Ascending aorta (tissue), 2 donors: ENCODE measurements around the gene SHISA6. TPM values are rescaled to one million over a fixed set of nuclear protein-coding genes. Genes with fewer than 3 reads are reported as not detected.

Experiments
- DNase-seq, 2 donors: peaks; one replicate each; pipeline ENCODE4 v3.0.0-alpha.2; 2019; ENCODE audit warnings: low spot score in 2 of 2
- H3K27ac ChIP-seq, 2 donors: fragments of 200-600 bp; sonication (generic); one replicate each; pipeline ENCODE4 v1.5.1; 2016 to 2017; ENCODE audit warnings: mild to moderate bottlenecking in 1 of 2
- H3K27me3 ChIP-seq: fragments of 200-600 bp; sonication (generic); one replicate; pipeline ENCODE4 v1.5.1; 2017
- H3K36me3 ChIP-seq, 2 donors: fragments of 200-600 bp; sonication (generic); one replicate each; pipeline ENCODE4 v1.5.1; 2016
- H3K4me1 ChIP-seq, 2 donors: fragments of 200-600 bp; sonication (generic); one replicate each; pipeline ENCODE4 v1.5.1; 2016 to 2017; ENCODE audit warnings: mild to moderate bottlenecking in 1 of 2
- H3K4me3 ChIP-seq, 2 donors: fragments of 200-600 bp; sonication (generic); one replicate each; pipeline ENCODE4 v1.5.1; 2016 to 2017; ENCODE audit warnings: mild to moderate bottlenecking in 1 of 2
- H3K9me3 ChIP-seq, 2 donors: fragments of 200-600 bp; sonication (generic); one replicate each; pipeline ENCODE4 v1.5.1; 2016
- intact Hi-C: fragments of 100-400 bp; cut with DNase I; formaldehyde crosslinking; loops from one replicate; pipeline ENCODE4 v1.15.1; 2023
- total RNA-seq: library from RNA; depleted of rRNA; stranded (reverse); fragments of >200 nt; gene quantifications from one replicate; pipeline ENCODE4 v1.1.0, GENCODE V29; 2016
- TF ChIP-seq, protein P1 (sequence below), 3 experiments: fragments of 200-600 bp in 2 of 3; fragments of 450-650 bp in 1 of 3; sonication (generic) in 2 of 3; IDR thresholded peaks; one replicate each; pipeline ENCODE4 v1.5.1; 2016 to 2019; ENCODE audit warnings: antibody characterized with exemption in 3 of 3, mild to moderate bottlenecking in 1 of 3, moderate library complexity in 1 of 3

SHISA6 gene
- total RNA-seq, 1 donor from 2014 or later = 0.11 TPM

- H3K36me3 ChIP-seq = no peaks in the 10 kb centered on the region
- no peak overlapping the region for H3K27ac ChIP-seq
- H3K4me3 ChIP-seq = no peak overlapping the region
- H3K4me1 ChIP-seq = no peaks in the 10 kb centered on the region
- DNase-seq = no peak
- intact Hi-C loops = no loop called here
- TF ChIP-seq, protein P1, sequence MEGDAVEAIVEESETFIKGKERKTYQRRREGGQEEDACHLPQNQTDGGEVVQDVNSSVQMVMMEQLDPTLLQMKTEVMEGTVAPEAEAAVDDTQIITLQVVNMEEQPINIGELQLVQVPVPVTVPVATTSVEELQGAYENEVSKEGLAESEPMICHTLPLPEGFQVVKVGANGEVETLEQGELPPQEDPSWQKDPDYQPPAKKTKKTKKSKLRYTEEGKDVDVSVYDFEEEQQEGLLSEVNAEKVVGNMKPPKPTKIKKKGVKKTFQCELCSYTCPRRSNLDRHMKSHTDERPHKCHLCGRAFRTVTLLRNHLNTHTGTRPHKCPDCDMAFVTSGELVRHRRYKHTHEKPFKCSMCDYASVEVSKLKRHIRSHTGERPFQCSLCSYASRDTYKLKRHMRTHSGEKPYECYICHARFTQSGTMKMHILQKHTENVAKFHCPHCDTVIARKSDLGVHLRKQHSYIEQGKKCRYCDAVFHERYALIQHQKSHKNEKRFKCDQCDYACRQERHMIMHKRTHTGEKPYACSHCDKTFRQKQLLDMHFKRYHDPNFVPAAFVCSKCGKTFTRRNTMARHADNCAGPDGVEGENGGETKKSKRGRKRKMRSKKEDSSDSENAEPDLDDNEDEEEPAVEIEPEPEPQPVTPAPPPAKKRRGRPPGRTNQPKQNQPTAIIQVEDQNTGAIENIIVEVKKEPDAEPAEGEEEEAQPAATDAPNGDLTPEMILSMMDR (IDR thresholded peaks at IDR 0.05) = no peak
- no peaks in the 10 kb centered on the region for H3K27me3 ChIP-seq
- H3K9me3 ChIP-seq = no peaks in the 10 kb centered on the region
Measured at GRCh38 chr17:11366272-11366850, 125.3 kb downstream of the SHISA6 start.

DNA sequence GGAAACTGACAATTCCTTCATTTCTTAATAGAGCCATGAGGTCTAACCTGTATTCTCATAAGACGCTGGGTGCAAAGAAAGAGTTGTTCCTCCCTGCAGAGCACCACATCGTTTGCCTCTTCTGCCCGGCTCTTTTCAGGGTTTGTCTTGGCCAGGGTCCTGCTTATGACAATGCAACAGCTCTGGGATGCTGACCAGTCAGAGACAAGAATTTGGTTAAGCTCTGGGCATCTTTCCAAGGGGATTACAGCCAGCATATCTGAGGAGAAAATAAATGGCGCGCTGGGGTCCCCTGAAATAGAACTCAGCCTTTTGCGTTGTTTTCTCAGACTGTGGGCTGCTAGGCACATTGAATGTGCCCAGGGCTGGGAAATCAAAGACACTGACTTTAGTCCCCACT lies 128.6 kb downstream of the SHISA6 start:
- Histone ChIP-seq H3K27ac (no peak overlapping the region), H3K27me3 (no peaks in the 10 kb centered on the region), H3K36me3 (no peaks in the 10 kb centered on the region), H3K9me3 (no peaks in the 10 kb centered on the region), H3K4me1 (no peaks in the 10 kb centered on the region), H3K4me3 (no peak overlapping the region)
- TF ChIP-seq, protein P1 (IDR thresholded peaks at IDR 0.05) = no peak
- DNase-seq = no peak
- intact Hi-C loops = no loop called here

DNA sequence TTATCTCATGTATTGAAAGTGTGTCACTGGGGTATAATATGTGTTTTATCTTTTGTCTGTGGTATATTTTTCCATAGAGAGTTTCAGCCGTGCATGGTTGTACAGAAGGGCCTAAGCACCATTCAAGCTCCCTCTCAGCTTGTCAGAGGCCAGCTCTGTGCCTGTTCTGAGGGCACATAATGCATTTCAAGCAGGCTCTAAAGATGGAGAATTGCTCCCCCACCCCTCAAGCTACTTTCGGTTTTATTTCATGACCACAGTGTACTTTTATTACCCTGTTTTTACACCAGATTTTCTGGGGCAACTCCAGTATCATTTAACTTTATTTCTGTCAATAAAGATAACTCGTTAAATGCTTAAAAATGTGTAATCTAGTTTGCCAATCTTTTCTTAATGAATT lies 131.7 kb downstream of the SHISA6 start:
- Histone ChIP-seq H3K9me3 (no peaks in the 10 kb centered on the region), H3K27me3 (no peaks in the 10 kb centered on the region), H3K4me3 (no peak overlapping the region), H3K36me3 (no peaks in the 10 kb centered on the region), H3K27ac (no peak overlapping the region), H3K4me1 (no peaks in the 10 kb centered on the region)
- TF ChIP-seq, protein P1 (IDR thresholded peaks at IDR 0.05) = no peak
- intact Hi-C loops = no loop called here
- DNase-seq = no peak

DNA sequence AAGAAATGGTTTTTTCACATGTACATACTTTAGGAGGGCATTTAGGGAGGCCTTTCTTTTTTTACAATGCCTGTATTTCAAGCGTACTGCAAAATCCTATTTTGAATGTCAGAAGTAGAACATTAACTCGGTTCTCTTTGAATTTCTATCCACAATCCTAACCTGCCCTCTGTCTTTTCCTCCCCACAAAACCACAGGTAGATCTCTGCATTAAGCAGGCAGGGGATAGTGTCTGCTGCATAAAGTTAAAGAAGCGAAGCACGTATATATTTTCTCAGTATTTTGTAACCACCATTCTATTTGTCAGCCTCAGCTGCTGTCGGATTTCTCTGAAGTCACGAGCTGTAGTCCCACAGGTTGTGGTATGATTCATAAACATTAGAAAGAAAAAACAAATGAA lies 137.5 kb downstream of the SHISA6 start:
- Histone ChIP-seq H3K36me3 (no peaks in the 10 kb centered on the region), H3K27ac (no peak overlapping the region), H3K27me3 (no peaks in the 10 kb centered on the region), H3K9me3 (no peaks in the 10 kb centered on the region), H3K4me1 (no peaks in the 10 kb centered on the region), H3K4me3 (no peak overlapping the region)
- DNase-seq = no peak
- intact Hi-C loops = no loop called here
- TF ChIP-seq, protein P1 (IDR thresholded peaks at IDR 0.05) = no peak

DNA sequence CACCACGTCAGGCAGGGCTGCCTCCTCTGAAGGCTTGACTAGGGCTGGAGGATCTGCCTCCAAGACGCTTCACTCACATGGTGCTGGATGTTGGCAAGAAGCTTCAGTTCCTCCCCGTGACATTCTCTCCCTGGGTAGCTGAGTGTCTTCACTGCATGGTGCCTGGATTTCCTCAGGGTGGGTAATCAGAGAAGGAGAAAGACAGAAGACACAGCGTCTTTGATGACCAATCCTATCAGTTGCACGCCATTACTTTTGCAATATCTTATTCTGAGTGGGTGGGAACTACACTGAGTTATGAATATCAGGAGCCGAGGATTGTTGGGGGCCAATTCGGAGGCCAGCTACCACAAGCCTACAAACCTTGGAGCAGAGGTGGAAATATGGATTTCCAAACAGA lies 139.7 kb downstream of the SHISA6 start:
- Histone ChIP-seq H3K4me1 (no peaks in the 10 kb centered on the region), H3K9me3 (no peaks in the 10 kb centered on the region), H3K27ac (no peak overlapping the region), H3K27me3 (no peaks in the 10 kb centered on the region), H3K36me3 (no peaks in the 10 kb centered on the region), H3K4me3 (no peak overlapping the region)
- TF ChIP-seq, protein P1 (IDR thresholded peaks at IDR 0.05) = no peak
- intact Hi-C loops = no loop called here
- DNase-seq = no peak

DNA sequence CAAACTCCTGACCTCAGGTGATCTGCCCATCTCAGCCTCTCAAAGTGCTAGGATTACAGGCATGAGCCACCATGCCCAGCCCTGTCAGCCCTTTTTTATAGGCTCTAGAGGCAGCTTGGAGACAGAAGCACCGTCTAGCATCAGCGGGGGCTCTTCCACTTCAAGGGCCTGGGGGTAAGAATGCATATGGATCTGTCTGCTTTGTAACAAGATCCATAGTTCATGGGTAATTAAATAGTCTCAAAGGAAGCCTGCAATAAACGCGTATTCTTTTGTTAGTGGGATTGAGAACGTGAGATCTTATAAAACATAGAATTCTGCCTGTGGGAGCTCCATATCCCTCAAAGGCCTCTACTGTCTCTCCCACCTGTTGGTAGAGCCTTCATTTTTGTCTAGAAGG lies 142.1 kb downstream of the SHISA6 start:
- DNase-seq = no peak
- no peak overlapping the region for H3K27ac ChIP-seq
- TF ChIP-seq, protein P1 (IDR thresholded peaks at IDR 0.05) = no peak
- intact Hi-C loops = no loop called here
- H3K27me3 ChIP-seq = no peaks in the 10 kb centered on the region
- H3K4me3 ChIP-seq = no peak overlapping the region
- H3K36me3 ChIP-seq = no peaks in the 10 kb centered on the region
- no peaks in the 10 kb centered on the region for H3K4me1 ChIP-seq
- H3K9me3 ChIP-seq = no peaks in the 10 kb centered on the region
